ENCODE results near the gene PDE4A.
A peak's percentile ranks its signal among the peaks of the same experiment; 100 is the strongest.

PDE4A gene

DNA sequence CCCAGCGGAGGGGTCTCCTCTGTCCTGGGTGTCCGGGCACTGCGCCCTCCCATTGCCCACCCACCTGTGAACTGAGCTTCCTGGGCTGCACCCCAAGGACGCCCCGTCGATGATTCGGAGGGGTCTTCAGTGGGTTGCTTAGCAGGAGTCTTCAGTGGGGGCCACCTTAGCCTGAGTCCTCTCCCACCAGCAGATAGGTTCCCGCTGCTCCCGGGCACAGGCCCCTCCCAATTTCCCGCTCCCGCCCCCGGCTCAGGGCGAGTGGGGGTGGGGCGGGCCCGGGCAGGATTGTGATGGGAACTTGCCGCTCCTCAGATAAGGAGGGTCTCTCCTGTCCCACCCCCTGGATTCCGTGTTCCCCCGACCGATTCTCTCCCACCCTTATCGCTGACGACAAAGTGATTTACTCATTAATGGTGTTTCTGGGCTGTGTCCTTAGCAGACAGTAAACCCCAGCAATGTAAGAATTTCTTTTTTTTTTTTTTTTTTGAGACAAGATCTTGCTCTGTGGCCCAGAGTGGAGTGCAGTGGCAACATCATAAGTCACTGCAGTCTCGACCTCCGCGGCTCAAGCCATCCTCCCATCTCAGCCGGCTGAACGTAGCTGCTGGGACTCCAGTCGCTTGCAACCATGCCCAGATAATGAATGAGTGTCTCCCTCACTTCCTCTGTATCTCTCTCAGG is 97.6 kb downstream of the PDE4A start:
- peak overlapping the region; percentile 53 for H4K91ac ChIP-seq (ENCODE audit: low read depth, low read length)
- no peak overlapping the region for H3K4ac ChIP-seq (ENCODE audit: low read depth, low read length)
- H3K18ac ChIP-seq (ENCODE audit: low read length): peak overlapping the region; percentile 55
- H3K9me3 ChIP-seq (ENCODE audit: insufficient read depth, low read depth, low read length): peaks cover 4% of the 10 kb centered on the region
- H3K4me3 ChIP-seq (ENCODE audit: low read depth, low read length): peak overlapping the region; percentile 61
- peaks cover 8% of the 10 kb centered on the region for H3K27me3 ChIP-seq (ENCODE audit: insufficient read depth, low read length)
- H2BK5ac ChIP-seq (ENCODE audit: low read depth, low read length, poor library complexity): no peak overlapping the region
- WGBS (ENCODE audit: extremely low coverage, insufficient coverage, insufficient read length): no CpG with 5 or more reads among the region's 27 CpGs
- H2AFZ ChIP-seq (ENCODE audit: insufficient read depth, low read length, poor library complexity): peak overlapping the region; percentile 72
- peak overlapping the region; percentile 28 for H2AK5ac ChIP-seq (ENCODE audit: low read length)
- H3K79me1 ChIP-seq (ENCODE audit: low read length): no peaks in the 10 kb centered on the region
- H3K36me3 ChIP-seq (ENCODE audit: control insufficient read depth in 1 of 2, insufficient read depth in 2 of 2, low read length in 2 of 2): no peaks in the 10 kb centered on the region
- no peak overlapping the region for H3K23ac ChIP-seq (ENCODE audit: low read length)
- H2BK120ac ChIP-seq (ENCODE audit: insufficient read depth, low read length, poor library complexity): peak overlapping the region; percentile 46
- H3K4me1 ChIP-seq (ENCODE audit: control insufficient read depth in 1 of 2, insufficient read depth in 2 of 2, low read length in 2 of 2): peaks cover 5 to 10% of the 10 kb centered on the region in 2 experiments
- peak overlapping the region; percentile 46 for H4K8ac ChIP-seq (ENCODE audit: low read depth, low read length)
- no peak overlapping the region for H3K14ac ChIP-seq (ENCODE audit: low read length)
- H3K9ac ChIP-seq (ENCODE audit: low read length): no peak overlapping the region
- H3K27ac ChIP-seq (ENCODE audit: low read depth, low read length): no peak overlapping the region
- peak overlapping the region; percentile 35 for H2BK12ac ChIP-seq (ENCODE audit: low read length)
- DNase-seq: peak in 1 of 2 donors; percentile 18
- H3K4me2 ChIP-seq (ENCODE audit: low read length): peak overlapping the region; percentile 83
- H4K12ac ChIP-seq (ENCODE audit: low read depth, low read length): peak overlapping the region; percentile 41
- peaks cover 2% of the 10 kb centered on the region for H3K79me2 ChIP-seq (ENCODE audit: control insufficient read depth, insufficient read depth, low read length, poor library complexity)

DNA sequence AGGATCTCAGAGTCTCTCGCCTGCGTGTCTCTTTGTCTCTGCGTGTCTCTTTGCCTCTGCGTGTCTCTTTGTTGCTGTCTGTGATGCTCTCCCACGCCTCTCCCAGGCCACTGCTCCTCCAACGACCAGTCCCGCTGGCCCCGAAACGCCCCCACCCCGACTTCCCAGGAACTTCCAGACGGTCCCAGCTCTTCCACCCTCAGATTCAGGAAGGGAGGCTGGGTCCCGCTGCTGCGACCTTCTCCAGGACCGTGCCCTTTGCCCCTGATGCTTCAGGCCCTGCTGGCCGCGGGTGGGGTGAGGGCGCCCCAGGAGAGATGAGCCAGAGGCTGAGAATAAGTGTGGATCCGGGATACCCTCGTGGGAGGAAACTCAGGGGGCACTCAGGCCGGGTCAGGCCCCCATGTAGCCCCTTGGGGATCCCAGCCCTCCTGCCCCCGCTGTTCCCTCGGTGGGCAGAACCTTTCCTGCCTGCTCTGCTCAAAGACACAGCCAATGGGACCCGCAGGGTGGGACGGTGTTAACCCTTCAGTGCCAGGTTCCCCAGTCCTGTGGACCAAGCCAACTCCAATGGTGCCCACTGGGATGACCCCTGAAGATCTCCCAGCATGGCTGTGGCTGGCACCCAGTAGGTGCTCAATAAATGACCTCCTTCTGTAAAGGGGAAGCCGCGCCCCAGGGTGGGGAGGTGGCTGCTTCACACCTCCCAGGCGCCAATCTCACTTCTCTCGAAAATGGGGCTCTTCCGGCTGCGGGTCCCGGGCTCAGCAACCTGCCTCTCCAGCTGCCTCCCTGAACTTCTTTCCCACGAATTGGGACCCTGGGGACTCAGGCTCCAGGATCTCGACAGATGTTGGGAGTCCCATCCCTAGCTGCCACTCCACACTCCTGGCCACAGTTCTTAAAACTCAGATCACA is 98.4 kb downstream of the PDE4A start:
- Histone ChIP-seq H3K14ac (ENCODE audit: low read length) (no peak overlapping the region), H3K9ac (ENCODE audit: low read length) (no peak overlapping the region), H3K4me3 (ENCODE audit: low read depth, low read length) (no peak overlapping the region), H3K27ac (ENCODE audit: low read depth, low read length) (no peak overlapping the region), H4K91ac (ENCODE audit: low read depth, low read length) (no peak overlapping the region), H2BK5ac (ENCODE audit: low read depth, low read length, poor library complexity) (no peak overlapping the region), H3K9me3 (ENCODE audit: insufficient read depth, low read depth, low read length) (peaks cover 4% of the 10 kb centered on the region), H2BK12ac (ENCODE audit: low read length) (no peak overlapping the region), H3K4me1 (ENCODE audit: control insufficient read depth in 1 of 2, insufficient read depth in 2 of 2, low read length in 2 of 2) (peaks cover 5 to 10% of the 10 kb centered on the region in 2 experiments), H2AK5ac (ENCODE audit: low read length) (no peak overlapping the region), H4K12ac (ENCODE audit: low read depth, low read length) (no peak overlapping the region), H2AFZ (ENCODE audit: insufficient read depth, low read length, poor library complexity) (no peak overlapping the region), H3K79me2 (ENCODE audit: control insufficient read depth, insufficient read depth, low read length, poor library complexity) (peaks cover 2% of the 10 kb centered on the region), H3K18ac (ENCODE audit: low read length) (no peak overlapping the region), H3K27me3 (ENCODE audit: insufficient read depth, low read length) (peaks cover 8% of the 10 kb centered on the region), H2BK120ac (ENCODE audit: insufficient read depth, low read length, poor library complexity) (no peak overlapping the region), H3K23ac (ENCODE audit: low read length) (no peak overlapping the region), H3K4me2 (ENCODE audit: low read length) (peak overlapping the region; percentile 83), H4K8ac (ENCODE audit: low read depth, low read length) (peak overlapping the region; percentile 46), H3K79me1 (ENCODE audit: low read length) (no peaks in the 10 kb centered on the region), H3K4ac (ENCODE audit: low read depth, low read length) (no peak overlapping the region), H3K36me3 (ENCODE audit: control insufficient read depth in 1 of 2, insufficient read depth in 2 of 2, low read length in 2 of 2) (no peaks in the 10 kb centered on the region)
- WGBS (ENCODE audit: extremely low coverage, insufficient coverage, insufficient read length): no CpG with 5 or more reads among the region's 33 CpGs
- DNase-seq: no peak
